GM18498 (cell line): Measurements from ENCODE around the gene MEGF11.

ENCODE experiments used
- ATAC-seq: cut with Tn5 transposase; IDR thresholded peaks from one replicate; pipeline ENCODE4 v1.9.1; 2021; ENCODE audit warnings: mild to moderate bottlenecking, moderate library complexity; ENCODE audit not compliant: unreplicated experiment

Gene MEGF11

DNA sequence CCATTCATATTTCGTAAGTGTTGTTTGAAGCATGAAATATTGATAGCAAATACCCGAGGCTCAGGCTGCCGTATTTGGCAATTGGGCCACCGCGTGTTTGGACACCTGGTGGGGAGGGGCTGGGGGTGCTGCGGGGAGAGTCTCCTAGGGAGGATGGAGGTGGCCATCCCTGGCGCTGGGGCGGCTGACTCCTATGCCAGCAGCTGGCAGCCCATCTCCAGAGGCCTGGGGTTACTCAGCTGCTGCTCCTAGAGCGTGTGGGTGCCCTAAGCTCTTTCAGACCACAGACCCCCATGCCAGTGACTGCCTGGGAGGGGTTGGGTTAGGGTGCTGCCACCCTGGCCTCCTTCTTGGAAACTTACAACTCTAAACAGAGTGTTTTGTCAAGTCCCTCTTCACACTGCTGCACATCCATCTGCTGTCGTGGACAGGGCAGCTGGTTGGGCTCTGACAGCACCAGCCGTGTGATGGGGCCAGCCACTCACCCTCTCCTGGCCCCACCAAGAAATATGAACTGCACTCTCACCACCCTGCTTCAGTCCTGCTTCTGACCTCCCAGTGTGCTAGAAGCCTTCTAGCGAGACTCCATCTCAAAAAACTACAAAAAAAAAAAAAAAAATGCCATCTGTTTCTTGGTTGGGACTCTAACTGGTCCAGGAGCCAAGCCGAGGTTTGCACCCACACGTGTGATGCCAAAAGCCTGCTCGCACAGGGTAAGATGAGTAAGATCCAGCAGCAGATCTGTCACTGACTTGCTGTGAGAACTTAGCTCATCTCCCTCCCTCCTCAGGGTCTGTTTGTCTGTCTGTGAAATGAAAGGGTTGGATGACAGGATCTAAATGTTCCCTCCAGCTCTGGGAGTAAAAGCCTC lies 156.2 kb downstream of the MEGF11 start:
- ATAC-seq: no peak

DNA sequence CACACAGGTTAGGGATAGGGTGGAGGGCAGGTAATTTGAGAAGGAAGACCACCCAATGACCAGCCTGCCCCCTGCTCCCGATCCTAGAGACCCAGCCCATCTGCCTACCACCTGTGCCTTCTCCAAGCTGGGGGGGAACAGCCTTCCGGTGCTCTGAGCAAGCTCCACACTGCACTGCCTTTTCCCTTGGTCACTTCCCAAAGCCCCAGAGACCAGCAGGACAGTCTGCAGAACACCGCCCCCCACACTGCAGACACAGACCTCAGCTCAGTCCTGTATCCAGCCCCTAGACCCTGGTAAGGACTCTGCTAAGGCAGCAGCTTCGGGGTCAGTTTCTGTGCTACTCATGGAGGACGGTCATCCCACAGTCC lies 156.9 kb downstream of the MEGF11 start:
- ATAC-seq: no peak

DNA sequence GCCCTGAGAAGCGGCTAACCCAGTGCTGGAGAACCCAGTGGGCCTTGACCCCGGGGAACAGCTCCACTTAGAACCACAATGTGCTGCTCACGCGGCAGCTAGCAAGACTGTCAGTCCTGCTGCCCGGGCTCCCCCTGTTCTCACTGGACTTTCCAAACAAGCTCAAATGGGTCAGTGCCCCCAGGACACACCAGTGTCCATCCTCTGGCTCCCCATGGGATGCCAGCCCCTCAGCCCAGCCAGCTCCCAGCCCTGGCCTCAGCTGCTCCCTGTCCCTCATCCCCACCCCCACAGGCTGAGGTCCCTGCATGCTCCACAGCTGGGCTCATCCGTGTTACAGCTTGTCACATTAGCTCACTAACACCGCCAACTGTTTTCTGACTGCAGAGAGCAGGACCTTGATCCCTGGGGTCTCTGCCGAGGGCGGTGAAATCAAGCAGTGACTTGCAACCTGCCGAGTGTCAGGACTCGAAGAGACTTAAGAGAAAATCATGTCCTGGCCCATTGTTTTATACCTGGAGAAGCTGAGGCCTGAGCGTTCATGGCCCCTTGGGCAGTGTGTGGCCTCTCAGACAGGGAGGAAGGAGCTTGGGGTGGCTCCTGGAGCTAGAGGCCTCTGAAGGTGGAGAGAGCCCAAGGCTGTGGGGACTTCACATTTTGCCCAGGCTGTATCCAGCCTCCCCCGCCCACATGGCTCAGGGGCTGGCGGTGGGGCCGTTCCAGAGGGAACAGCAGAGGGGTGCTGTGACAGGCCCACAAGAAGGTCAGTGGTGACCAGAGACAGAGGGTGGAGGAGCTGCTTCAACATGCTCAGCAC lies 157.5 kb downstream of the MEGF11 start:
- ATAC-seq: no peak

DNA sequence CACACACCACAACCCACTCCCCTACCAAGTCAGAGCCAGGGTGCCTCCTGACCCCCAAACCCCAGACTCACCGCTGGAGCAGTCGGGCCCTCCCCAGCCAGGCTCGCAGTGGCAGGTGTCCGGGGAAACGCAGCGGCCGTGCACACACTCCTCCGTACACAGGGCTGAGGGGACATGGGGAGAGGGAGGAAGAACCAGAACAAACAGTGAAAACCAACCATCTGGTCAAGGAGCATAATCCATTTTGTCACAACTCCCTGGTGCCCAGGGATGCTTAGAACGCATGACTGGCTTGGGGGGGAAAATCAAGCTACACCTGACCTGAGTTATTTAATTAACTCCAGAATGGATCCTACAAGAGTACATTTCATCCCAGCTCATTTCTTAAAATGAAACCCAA lies 159.2 kb downstream of the MEGF11 start:
- no peak for ATAC-seq

DNA sequence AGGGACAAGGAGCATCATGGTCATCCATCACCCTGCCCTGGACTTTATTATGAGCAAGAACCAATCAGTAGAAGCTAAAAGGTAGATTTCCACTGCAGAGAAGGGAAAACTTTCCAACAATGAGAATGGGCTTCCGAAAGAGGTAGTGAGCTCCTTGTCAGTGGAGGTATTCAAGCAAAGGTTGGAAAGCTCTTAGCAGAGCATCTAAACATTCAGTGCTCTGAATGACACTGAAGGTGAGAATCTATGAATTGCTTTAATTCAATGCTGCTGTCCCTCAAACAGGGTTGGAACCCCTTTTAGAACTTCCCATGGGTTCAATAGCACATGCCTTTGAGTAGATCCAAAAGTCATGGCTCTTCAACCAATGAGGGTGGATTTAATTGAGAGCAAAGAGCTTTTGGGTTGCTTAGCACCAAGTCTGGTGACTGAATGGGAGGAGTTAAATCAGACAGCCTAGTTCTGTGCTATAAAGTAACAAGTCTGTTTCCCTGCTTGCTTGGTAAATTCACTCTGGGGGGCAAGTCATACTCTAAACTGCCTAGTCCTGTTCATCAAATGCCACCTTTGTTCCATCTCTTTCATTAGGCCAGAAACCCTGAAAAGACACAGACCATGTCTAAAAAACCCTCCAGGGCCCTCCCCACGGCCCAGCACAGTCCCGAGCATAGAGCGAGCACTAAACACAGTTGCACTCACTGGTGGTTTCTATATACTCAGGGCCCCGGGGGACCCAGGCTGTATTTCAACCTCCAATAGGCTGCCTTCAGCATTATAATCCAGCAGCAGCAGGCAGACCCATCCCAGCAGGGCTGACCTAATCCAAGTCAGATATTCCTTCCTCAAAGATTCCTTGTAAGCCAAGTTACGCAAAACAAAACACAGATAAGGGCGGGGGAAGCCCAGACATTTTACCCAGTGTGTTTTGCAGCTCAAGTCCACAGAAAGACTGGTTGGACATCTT lies 161.2 kb downstream of the MEGF11 start:
- no peak for ATAC-seq

DNA sequence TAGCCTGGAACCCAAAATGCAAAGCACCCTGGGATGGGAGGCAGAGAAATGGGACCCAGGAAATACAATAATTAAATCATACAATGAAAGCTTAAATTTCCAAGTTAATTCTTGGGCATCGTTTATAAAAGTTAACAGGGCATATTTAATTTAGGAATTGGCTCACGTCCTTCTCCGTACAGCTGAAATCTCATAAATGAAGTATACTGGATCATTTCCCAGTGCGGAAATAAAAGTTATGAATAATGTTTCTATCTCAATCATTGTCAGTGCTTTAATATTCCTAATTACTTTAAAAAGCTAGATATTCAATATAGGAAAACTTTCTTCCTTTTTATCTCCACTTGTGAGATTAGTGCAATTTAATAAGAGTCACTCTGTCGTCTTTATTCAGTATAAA lies 164.0 kb downstream of the MEGF11 start:
- no peak for ATAC-seq

DNA sequence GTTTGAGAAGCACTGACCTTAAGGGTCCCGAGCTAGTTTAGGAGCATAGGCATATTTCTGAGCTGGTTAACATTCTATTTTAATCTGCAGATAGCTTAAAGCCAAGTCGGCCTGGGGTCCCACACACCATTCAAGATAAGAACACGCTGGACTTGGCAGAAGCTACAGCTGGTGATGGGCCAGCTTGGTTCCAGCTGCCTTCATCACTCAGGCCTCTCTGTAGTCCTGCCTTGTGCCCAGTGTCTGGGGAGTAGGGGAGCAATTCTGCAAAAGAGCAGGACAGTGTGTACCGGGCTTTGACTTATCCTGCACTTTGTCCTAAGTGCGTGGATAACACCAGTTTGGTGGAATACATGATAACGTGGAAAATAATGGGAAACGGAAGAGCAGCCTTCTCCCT lies 164.5 kb downstream of the MEGF11 start:
- ATAC-seq: no peak

DNA sequence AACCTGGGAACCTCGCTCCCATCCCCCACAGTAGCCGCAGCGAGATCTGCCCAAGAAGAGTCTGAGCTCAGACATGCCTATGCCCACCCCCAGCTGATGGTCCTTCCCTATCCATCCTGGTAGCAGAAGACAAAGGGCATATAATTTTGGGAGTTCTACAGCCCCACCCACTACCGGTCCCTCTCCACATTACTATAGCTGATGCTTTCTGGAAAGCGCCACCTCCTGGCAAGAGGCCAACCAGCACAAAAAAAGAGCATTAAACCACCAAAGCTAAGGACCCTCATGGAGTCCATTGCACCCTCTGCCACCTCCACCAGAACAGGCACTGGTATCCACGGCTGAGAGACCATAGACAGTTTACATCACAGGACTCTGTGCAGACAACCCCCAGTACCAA lies 168.4 kb downstream of the MEGF11 start:
- no peak for ATAC-seq

DNA sequence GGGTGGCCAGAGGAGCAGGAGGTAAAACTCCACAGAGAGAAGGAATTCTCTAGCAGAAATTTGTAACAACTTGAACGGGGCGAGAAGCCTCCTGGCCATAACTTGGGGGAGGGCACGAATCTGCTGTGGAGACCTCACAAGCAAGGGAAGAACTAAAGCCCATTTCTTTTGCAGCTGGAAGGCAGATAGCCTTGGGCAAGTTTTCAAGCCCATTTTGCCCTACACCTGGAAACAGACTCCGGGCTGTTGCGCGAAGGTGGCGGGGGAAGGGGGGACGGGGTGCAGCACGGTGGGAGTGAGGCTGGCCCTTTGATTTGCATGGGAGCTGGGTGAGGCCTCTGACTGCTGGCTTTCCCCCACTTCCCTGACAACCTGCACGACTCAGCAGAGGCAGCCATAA lies 168.8 kb downstream of the MEGF11 start:
- ATAC-seq: no peak

DNA sequence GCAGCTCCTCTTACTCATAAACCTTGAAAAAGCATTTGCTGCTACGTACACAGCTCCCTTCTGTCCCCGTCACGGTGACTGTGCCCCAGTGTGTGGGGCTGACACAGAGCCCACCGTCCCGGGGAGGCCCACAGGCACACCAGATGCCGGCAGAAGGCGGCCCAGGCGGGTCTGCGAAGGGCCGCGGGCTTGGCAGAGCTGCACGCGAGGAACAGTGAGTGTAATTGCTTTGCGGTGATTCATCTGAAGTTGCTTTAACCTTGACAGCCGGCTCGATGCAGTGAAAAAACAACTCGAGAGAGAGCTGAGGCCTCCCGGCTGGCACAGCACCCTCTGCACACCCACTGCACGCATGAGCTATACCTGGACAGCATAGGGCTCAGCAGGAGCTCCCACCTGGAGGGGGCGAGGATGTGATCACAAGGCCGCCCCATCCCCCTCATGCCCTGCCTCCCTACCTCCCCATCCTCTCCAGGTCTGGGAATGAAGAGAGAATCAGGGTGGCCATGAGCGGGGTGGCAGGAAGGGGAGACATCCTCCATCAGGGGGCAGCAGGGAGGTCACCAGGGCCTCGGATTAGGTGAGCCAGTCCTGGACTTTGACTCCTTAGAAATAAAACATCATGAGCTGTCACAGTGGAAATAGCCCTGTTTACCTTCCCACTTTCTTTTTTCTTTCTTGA lies 172.7 kb downstream of the MEGF11 start:
- no peak for ATAC-seq

DNA sequence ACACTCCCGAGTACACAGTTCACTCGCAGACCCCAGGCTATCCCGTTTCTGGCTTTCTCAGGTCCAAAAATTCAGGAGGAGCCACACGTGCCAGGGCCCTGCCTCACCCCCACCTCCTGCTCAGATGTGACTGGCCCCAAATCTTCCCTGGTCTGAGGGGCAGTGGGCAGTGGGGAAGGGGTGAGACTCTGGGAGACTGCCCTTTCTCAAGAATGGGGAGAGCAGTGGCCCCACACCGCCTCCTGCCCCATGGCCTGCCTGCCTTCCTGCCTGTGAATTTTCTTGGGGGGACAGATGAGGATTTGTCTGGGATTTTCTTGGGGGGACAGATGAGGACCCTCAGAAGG lies 174.6 kb downstream of the MEGF11 start:
- no peak for ATAC-seq

DNA sequence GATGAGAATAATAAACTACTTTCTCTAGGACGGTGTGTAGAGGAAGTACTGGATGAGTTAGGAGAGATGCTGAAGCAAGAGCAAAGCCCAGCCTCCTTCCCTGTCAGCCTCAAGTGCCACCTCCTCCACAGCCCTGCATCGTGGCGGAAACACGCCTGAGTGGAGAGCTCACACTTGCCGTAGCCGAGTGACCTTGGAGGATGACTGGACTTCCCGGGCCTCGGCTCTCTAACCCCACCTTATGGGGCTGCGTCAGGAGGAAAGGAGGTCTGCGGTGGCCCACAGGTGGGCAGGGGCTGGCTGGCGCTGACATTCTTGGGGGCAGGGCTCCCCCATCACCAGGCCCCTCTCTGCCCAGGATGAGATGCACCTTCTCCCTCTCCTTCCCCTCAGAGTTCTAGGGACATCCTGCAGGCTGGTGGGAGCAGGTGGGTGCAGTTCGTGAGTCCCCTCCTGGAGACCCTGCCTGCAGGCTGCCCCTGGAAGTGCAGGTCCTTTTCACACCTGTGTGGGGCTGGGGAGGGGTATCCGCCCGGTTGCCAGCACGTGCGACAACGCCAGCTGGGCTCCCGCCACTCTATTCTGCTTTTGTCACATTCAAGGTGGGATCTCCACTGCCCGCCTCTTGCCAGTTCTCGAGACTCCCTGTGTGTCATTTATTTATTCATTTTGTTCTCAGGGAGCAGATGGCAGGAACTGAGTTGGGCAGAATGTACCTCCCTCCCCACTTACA lies 175.2 kb downstream of the MEGF11 start:
- ATAC-seq: no peak

DNA sequence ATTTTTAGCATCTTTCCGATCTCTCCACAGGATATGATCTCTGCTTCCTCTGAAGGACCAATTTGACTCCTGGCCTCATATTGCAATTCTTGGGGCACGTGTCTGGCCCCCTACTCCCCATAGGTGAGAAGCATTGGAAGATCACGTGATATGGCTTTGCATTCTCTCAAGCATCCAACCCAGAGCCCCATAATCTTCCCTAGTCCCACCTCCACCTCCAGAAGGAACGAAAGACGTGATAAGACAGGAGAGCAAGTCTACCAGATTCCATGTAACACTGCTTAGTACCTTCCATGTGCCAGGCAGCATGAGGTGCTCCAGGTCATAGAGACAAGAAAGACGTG lies 176.3 kb downstream of the MEGF11 start:
- ATAC-seq: no peak

DNA sequence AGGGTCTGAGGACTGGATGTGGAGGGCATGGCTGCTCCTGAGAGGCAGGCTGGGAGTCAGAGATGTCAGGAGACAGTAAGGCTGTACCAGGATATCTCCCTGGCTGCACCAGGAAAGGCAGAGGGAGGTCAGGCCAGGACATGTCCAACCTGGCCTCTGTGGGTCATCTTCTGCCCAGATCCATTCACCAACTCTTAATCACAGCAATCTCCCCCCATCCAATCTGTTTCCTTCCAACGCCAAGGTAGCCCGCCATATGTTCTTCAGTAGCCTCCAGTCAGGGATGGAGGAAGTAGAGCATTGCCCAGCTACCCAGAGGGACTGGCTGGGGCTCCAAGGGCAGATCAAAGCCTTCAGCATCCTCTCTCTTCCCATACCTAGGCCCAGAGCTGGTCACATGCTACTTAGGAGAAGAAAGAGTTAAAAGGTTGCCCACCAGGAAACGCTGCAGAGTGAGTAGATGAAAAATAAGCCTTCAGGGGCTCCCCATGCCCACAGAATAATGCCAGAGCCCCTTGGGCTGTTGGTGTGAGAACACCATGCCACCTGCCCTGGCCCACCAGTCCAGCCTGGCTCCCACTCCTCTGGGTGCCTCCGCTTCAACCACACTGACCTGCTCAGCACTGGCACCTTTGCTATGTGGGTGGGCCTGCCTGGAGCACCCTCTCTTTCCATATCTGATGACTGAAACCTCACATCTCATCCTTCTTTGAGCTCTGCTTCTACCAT lies 176.8 kb downstream of the MEGF11 start:
- ATAC-seq: no peak

DNA sequence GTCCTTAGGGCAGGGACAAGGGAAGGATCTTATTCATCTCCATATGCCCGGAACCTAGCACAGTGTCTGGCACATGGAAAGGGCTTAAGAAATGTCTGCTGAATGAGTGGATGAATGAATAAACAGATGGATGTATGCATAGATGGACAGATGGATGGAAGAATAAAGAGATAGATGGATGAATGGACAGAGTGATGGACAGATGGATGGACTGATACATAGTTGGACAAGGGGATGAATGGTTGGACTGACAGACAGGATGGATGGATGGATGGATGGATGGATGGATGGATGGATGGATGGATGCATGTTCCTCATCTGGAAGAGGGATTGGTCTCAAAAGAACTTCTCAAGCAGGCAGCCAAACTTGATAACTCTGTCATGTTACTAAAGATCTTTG lies 177.6 kb downstream of the MEGF11 start:
- no peak for ATAC-seq

DNA sequence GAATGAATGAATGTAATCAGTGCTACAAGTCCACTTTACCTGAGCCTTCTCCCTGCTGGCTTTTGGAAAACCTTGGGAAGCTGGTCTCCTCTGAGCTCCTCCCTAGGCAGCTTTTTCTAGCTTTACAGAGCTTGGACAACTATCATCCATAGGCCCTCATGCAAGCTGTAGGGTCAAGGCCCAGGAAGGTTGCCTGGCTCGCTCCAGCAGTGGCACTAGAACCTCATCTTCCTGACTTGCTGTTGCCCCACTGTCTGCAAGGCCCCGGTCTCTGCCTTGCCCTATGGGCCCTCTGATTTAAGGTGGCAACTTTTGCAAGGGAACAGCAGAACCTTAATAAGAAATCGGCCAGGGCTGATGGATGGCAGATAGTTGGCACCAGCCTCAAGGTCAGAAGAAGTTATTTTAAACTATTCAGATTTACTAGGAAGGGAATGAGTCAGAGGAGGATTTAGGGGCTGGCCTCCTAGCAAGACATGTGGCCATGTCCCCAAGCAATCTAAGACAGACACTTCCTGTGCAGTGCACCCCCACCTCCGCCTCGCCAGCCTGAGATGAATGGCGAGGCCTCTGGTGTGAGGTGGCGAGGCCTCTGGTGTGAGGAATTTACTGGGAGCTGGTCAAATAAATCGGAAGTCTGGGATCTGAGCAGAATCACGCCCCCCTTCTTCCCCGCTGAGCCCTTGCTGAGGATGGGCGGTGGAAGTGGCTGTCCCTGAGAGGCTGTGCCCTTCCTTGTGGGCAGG lies 180.8 kb downstream of the MEGF11 start:
- ATAC-seq: no peak

DNA sequence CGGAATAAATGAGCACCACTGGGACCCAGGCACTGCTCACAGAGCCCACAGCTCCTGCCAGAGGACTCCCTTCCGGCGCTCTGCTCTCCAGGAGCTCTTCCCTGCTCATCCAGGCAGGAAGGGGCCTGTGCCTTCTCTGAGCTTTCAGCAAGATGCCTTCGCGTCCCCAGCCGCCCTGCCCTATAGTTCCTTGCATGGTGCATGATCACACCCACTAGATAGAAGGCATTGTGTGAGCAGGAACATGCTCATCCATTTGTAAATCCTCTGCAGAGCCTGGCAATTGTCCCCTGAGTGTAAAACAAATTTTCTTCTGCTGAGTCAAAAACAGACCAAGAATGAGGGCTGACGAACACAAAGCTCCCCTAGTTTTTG lies 181.6 kb downstream of the MEGF11 start:
- ATAC-seq: no peak

DNA sequence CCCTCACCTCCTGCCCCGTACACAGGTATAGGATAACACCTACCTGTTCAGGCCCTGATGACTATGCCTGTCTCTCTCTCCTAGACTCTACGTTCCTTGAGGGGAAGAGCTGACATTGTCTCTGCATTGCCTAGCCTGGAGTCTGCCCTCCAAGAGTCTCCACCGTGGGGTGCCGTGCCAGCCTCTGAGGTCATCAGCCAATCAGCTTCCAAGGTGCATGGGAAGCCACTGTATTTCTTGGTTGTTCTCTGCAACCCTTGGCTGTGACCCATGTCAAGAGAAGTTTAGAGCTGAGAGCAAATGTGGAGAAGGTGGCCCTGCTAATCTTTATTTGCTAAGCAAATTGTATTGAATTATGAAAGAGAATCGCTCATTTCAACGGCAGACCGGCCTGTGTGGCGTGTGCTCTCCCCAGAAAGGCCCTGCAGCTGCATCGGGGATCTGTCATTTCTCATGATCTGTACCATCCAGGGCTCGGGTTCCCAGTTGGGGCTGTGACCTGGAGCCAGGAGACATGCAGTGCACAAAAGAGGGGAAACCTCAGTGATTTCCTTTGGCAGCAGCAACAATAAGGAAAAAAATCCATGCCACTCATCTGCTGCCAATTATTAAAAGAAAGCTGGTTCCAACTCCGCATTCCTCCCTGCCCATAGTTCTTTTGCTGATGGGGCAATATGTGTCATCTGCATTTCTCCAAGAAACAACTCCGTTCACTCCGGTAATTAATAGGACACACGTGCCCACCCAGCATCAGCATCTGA lies 182.2 kb downstream of the MEGF11 start:
- no peak for ATAC-seq
